Cardiac muscle cell (in vitro differentiated cells and primary cell): ENCODE results near the gene RPS3. TPM values are rescaled to one million over a fixed set of nuclear protein-coding genes. Genes with fewer than 3 reads are reported as not detected.
"Not testable (repeated sequence)": the region's sequence is repeated elsewhere in the genome, so short reads cannot be mapped to it uniquely, and the experiment has no call there.

Source experiments
- DNase-seq, 2 donors: peaks; one replicate each; pipeline versions ENCODE4 v3.0.0 to v3.0.0-alpha.2; 2010 to 2017; ENCODE audit warnings: low read depth in 1 of 2, low spot score in 1 of 2
- H3K27ac ChIP-seq: fragments of 200-600 bp; sonication (generic); 2 replicates; pipeline ENCODE4 v1.5.1; 2016
- H3K27me3 ChIP-seq: fragments of 200-600 bp; sonication (generic); 2 replicates; pipeline ENCODE4 v1.6.0; 2016; ENCODE audit warnings: control low read depth
- H3K36me3 ChIP-seq: fragments of 200-600 bp; sonication (generic); 2 replicates; pipeline ENCODE4 v1.5.1; 2016; ENCODE audit warnings: control low read depth
- H3K4me1 ChIP-seq: fragments of 200-600 bp; sonication (generic); 2 replicates; pipeline ENCODE4 v1.8.1; 2017; ENCODE audit warnings: low read depth, mild to moderate bottlenecking, mixed run types
- H3K4me3 ChIP-seq: fragments of 200-600 bp; sonication (generic); 2 replicates; pipeline ENCODE4 v1.5.1; 2016; ENCODE audit warnings: mild to moderate bottlenecking
- H3K9me3 ChIP-seq: fragments of 200-600 bp; sonication (generic); 2 replicates; pipeline ENCODE4 v1.5.1; 2017; ENCODE audit warnings: low read depth, mild to moderate bottlenecking, control low read depth
- polyA plus RNA-seq: library from polyadenylated mRNA; unstranded; fragments of >200 nt; fragmentation: Nextera tagmentation; extraction: Ambion mirVana; gene quantifications from 2 replicates; pipeline ENCODE4 v1.2.1, GENCODE V29; 2016
- total RNA-seq: library from RNA; depleted of rRNA; stranded (reverse); fragments of >200 nt; gene quantifications from 2 replicates; pipeline ENCODE4 v1.2.3, GENCODE V29; 2016
- TF ChIP-seq, protein P1 (sequence below): IDR thresholded peaks from 2 replicates; pipeline ENCODE4 v1.5.1; 2012; ENCODE audit warnings: low read depth, mild to moderate bottlenecking, low read length

The RPS3 gene
- total and polyA plus RNA-seq, 2 experiments from 2014 or later = 951 to 974 TPM

GRCh38 chr11:75351791-75352587, 47.3 kb upstream of the RPS3 start:
- Histone ChIP-seq H3K4me3 (peak overlapping the region; percentile 52), H3K36me3 (no peaks in the 10 kb centered on the region), H3K27me3 (no peaks in the 10 kb centered on the region), H3K4me1 (peaks cover 31% of the 10 kb centered on the region), H3K27ac (peak overlapping the region; percentile 37), H3K9me3 (no peaks in the 10 kb centered on the region)
- peak; percentile 64 to 70 for DNase-seq
- TF ChIP-seq, protein P1, sequence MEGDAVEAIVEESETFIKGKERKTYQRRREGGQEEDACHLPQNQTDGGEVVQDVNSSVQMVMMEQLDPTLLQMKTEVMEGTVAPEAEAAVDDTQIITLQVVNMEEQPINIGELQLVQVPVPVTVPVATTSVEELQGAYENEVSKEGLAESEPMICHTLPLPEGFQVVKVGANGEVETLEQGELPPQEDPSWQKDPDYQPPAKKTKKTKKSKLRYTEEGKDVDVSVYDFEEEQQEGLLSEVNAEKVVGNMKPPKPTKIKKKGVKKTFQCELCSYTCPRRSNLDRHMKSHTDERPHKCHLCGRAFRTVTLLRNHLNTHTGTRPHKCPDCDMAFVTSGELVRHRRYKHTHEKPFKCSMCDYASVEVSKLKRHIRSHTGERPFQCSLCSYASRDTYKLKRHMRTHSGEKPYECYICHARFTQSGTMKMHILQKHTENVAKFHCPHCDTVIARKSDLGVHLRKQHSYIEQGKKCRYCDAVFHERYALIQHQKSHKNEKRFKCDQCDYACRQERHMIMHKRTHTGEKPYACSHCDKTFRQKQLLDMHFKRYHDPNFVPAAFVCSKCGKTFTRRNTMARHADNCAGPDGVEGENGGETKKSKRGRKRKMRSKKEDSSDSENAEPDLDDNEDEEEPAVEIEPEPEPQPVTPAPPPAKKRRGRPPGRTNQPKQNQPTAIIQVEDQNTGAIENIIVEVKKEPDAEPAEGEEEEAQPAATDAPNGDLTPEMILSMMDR = no peak

- DNase-seq = no peak
- Histone ChIP-seq H3K27me3 (no peaks in the 10 kb centered on the region), H3K27ac (peak overlapping the region; percentile 37), H3K9me3 (no peaks in the 10 kb centered on the region), H3K36me3 (no peaks in the 10 kb centered on the region), H3K4me3 (no peak overlapping the region), H3K4me1 (peaks cover 29% of the 10 kb centered on the region)
- TF ChIP-seq, protein P1 = no peak
Measured at GRCh38 chr11:75352588-75353206, 46.6 kb upstream of the RPS3 start.

GRCh38 chr11:75355051-75355450, 44.3 kb upstream of the RPS3 start:
- no peak for DNase-seq
- TF ChIP-seq, protein P1 = no peak

GRCh38 chr11:75356613-75357012, 42.7 kb upstream of the RPS3 start:
- Histone ChIP-seq H3K4me3 (no peak overlapping the region), H3K27ac (no peak overlapping the region), H3K9me3 (no peaks in the 10 kb centered on the region), H3K4me1 (no peaks in the 10 kb centered on the region), H3K36me3 (no peaks in the 10 kb centered on the region), H3K27me3 (no peaks in the 10 kb centered on the region)
- TF ChIP-seq, protein P1 = no peak
- peak in 1 of 2 donors; percentile 59 for DNase-seq

More at GRCh38 chr11:75355051-75355450, 44.3 kb upstream of the RPS3 start:
- Histone ChIP-seq H3K27ac (no peak overlapping the region), H3K9me3 (no peaks in the 10 kb centered on the region), H3K27me3 (no peaks in the 10 kb centered on the region), H3K4me1 (peaks cover 12% of the 10 kb centered on the region), H3K4me3 (no peak overlapping the region), H3K36me3 (no peaks in the 10 kb centered on the region)

GRCh38 chr11:75362285-75362684, 37.0 kb upstream of the RPS3 start:
- not testable (repeated sequence) for DNase-seq, H3K9me3 ChIP-seq, H3K27me3 ChIP-seq, H3K4me3 ChIP-seq, H3K36me3 ChIP-seq, H3K27ac ChIP-seq, H3K4me1 ChIP-seq

DNA sequence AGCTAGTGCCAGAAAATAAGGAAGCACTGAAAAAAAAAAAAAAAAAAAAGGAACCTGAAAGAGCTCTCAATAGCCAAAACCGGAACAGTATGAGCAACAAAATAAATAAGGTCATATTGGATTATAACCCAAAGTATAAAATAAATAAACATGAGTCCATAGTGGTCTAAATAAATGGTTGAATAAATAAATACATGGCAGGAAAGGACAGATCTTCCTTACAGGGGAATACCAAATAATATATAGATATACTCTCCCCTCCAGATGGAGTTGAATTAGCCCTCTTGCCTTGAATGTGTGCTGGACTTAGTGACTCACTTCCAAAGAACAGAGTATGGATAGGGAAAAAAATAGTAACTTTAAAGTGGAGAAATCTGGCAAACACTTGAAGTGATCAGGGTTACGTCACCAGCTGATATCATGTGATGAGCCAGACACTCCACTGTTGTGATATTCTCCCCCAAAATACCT, 33.6 kb upstream of the RPS3 start:
- Histone ChIP-seq H3K4me1 (peaks cover 5% of the 10 kb centered on the region), H3K27ac (no peak overlapping the region), H3K27me3 (no peaks in the 10 kb centered on the region), H3K4me3 (no peak overlapping the region), H3K9me3 (no peaks in the 10 kb centered on the region), H3K36me3 (no peaks in the 10 kb centered on the region)
- TF ChIP-seq, protein P1 = no peak
- peak in 1 of 2 donors; percentile 71 for DNase-seq

DNA sequence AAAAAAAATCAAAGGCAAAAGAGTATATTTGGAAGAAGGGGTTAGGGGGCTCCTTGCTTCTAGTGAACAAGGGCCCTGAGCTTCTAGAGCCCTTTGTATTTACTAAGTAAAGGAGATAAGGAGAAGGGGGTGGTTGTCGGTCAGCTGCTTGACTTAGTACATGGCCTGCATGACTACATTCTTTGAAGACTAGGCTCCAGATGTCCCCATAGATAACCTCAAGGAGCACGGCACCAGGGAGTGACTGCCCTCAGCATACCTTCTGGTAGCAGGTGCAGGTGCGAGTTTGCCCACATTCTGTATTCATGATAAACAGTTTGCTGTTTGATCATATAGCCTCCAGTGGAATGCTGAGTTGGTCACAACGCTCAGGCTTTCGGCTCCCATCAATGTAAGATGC, 32.5 kb upstream of the RPS3 start:
- not testable (repeated sequence) for H3K36me3 ChIP-seq, DNase-seq, H3K9me3 ChIP-seq, H3K27ac ChIP-seq, H3K4me1 ChIP-seq, H3K27me3 ChIP-seq, H3K4me3 ChIP-seq
